Activated CD8-positive, alpha-beta memory T cell treated with anti-CD3 and anti-CD28 coated beads, Interleukin-2, amount 50 U/mL, for 4 hours (primary cell): Measurements from ENCODE around the gene CDK2AP2.
A peak's percentile ranks its signal among the peaks of the same experiment; 100 is the strongest.
"Not testable (repeated sequence)": the region's sequence is repeated elsewhere in the genome, so short reads cannot be mapped to it uniquely, and the experiment has no call there.

Experiments used
- DNase-seq: peaks from one replicate; pipeline ENCODE4 v3.0.0-alpha.2; 2020

The CDK2AP2 gene

GRCh38 chr11:67523556-67524479 is 15.9 kb upstream of the CDK2AP2 start:
- no peak for DNase-seq

GRCh38 chr11:67522844-67523555 is 15.0 kb upstream of the CDK2AP2 start, which contains the start of gene CABP2:
TSS of gene CABP2 (minus strand) at chr11:67523446. CDS start at chr11:67523326, 120 bp downstream.
- no peak for DNase-seq

- no peak for DNase-seq
Observed at GRCh38 chr11:67522338-67522737, 14.4 kb upstream of the CDK2AP2 start.

GRCh38 chr11:67521924-67522323 is 14.0 kb upstream of the CDK2AP2 start:
- DNase-seq, result no peak

DNA sequence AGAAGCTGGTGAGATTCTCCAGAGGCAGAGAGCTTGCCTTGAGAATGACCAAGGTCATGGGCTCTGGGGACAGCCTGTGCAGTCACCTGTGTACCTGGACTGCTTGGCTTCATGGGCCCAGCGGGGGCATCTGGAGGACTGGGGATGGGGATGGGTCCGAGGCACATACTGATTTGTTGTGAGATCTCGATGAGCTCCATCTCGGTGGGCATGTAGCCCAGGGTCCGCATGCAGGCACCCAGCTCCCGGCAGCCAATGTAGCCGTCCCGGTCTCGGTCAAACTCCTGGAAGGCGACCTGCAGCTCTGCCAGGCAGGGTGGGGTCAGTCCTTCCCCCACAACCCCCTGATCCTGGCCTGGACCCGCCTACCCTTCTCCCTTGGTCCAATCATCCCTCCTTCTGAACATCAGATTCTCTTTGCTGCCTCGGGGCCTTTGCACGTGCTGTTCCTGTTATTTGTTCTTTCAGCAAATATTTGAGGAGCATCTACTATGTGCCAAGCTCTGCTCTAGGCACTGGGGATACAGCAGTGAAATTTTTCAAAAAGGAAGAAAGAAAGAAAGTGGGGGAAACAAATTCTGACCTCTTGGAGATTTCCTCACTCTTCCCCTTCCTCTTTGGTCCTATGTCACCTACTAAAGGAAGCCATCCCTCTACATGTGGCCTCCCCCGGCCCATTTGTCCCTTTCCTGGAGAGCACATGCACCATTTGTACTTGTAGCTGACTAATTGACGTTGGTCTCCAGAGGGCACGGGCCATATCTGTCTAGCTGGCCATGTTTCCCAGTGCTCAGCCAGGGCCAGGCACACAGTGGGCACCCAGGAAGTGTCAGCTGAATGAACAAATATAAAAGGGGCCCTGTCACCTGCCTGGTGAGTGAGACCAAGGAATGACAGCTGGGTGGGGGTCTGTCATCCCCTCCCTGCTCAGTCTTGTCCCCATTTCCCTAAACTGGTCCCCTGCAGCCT is 13.2 kb upstream of the CDK2AP2 start:
- no peak for DNase-seq

DNA sequence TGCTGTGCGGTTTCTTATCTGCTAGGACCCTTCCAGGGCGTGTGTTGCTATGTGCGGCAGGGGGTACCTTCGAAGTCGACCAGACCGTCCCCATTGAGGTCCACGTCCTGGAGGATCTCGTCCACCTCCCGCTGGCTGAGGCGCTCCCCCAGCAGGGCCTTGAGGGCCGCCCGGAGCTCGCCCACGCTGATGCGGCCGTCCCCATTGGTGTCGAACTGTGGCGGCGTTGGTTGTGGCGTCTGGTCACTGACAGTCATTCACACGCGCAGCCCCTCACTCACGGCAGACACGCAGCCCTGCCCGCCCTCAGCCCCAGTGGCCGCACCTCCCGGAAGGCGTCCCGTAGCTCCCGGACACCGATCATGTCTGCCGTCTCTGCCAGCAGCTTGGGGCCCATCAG is 11.8 kb upstream of the CDK2AP2 start:
- no peak for DNase-seq

- no peak for DNase-seq
Observed at GRCh38 chr11:67517784-67518552, 10.0 kb upstream of the CDK2AP2 start.

DNA sequence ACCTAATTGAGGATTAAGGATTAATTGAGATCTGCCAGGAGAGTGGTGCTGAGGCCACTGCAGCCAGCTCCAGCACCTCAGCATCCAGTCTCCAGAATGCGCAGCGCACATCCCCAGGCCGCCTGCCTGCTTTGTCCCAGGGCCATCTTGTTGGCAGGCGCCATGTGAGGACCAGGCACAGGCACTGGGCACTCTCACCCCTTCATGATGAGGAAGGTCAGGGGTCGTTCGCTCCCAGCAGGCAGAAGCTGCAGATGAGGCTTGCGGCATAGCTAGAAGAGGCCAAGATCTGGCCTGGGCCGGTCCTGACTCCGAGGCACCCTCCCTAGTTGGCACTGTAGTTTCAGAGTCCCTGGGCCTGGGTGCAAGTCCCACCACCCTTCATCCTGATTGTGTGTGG is 8.8 kb upstream of the CDK2AP2 start:
- DNase-seq, result no peak

GRCh38 chr11:67514116-67514515 is 6.2 kb upstream of the CDK2AP2 start:
- DNase-seq, result no peak

GRCh38 chr11:67511558-67511957 is 3.6 kb upstream of the CDK2AP2 start:
- not testable (repeated sequence) for DNase-seq

GRCh38 chr11:67510023-67510345 is 2.0 kb upstream of the CDK2AP2 start:
- no peak for DNase-seq

DNA sequence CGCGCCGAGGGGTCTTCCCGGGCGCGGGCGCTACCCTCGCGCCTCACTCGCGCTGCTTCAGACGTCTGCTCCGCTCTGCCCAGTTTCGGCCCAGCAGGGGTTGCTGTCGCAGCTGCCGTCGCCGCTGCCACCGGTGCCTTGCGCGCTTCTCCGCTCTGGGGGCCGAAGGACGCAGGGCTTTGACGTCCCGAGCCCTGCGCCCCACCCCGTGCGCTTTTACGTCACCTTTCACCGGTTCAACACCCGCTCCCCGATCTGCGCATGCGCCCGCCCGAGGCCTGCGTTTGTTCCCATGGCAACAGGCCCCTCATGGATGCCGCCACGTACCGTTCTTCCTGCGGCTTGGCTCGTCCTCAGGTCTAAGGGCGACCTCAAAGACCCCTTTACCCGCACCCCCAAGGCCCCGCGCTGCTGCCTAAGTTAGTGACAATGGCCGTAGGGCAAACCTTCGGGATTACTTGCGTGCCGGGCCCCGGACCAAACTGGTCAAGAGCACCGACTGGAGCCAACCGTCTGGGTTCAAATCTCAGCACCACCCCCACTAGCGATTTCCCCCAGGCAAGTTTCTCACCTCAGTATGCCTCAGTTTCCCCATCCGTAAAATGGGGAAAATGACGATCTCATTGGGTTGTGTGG is 642 bp upstream of the CDK2AP2 start:
- peak; percentile 99 for DNase-seq

- DNase-seq, result no peak
Observed at GRCh38 chr11:67507242-67507863, 609 bp downstream of the CDK2AP2 start.

GRCh38 chr11:67506426-67507051 is 1.4 kb downstream of the CDK2AP2 start:
- no peak for DNase-seq

DNA sequence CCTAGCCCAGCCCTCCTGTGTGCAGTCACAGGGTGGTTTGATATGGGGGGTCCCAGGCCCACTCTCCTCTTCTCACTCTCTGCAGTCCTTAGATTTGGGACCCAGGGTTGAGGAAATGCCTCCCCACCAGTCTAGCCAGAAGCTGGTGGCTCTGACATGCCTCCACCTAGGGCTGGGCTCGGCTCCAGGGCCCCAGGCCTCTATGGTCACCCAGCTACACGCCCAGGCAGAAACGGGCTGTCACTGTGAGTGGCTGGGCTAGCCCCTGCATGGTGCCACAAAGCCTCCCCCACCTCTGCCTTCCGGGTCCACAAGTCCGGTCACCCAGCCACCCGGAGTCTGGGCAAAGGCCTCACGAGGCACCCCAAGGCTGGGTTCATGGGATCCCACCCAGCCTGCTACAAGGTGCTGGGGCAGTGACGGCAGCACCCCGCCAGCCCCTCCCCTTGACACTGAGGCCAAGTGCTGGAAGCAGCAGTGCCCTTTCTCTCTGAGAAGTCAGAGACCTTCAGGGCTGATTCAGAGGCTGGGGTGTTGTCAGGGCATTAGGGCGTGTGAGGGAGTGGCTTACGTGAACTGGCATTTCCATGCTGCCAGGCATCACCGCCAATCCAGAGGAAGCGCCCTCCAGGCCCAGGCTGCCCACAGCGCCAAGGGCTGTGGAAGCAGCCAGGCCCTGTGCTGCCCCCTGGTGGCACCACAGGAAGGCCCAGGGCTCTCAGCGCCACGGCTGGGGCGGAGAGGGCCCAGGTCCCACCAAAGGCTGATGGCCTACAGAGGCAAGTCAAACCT is 2.2 kb downstream of the CDK2AP2 start:
- peak; percentile 90 for DNase-seq

GRCh38 chr11:67504950-67505581 is 2.9 kb downstream of the CDK2AP2 start, which contains the start of gene PITPNM1:
TSS of gene PITPNM1 (minus strand) at chr11:67505363. CDS start at chr11:67504180, 1,183 bp downstream.
- DNase-seq, result peak; percentile 79

- DNase-seq, result peak; percentile 44
Observed at GRCh38 chr11:67504005-67504949, 3.7 kb downstream of the CDK2AP2 start.
